ENCODE results near the gene COL27A1.
A peak's percentile ranks its signal among the peaks of the same experiment; 100 is the strongest.

The COL27A1 gene

DNA sequence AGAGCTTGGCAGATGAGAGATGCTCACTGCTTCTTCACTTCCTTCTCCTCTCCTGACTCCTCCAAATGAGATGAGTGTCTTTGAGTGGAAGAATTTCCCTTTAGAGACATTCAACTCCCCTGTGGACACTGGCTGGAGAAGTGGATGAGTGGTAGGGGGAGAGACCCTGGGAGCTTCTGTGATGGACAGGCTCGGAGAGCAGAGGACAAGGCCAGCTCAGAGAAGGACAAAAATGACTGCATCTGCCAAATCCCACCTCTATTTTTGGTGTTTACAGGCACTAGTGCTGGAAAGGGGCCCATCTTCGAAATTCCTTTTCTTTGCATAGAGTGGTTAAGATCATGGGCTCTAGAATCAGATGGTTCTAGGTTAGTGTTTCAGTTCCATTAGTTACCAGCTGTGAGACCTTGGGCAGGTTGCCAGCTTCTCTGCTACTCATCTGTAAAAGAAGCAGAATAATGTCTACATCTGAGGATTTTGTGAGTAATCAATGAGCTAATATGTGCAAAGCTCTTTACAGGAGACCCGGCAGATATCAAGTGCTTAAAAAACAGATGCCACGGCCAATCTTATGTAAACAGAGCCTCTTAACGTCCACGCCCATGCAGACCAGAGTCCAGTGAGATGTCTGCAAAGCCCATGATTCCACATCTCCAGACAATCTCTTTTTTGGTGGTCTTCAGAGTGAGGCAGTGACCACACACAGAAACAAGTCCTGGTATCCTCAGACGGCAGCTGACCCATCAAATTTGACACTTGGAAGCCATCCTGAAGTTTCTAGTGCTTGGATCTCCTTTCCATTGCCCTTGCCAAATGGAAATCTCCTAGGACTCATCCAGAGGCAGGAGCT is 13.6 kb upstream of the COL27A1 start:
- Histone ChIP-seq H3K27ac (ENCODE audit: extremely low read depth, low read depth, low read length) (no peak overlapping the region), H3K4me1 (ENCODE audit: control insufficient read depth, insufficient read depth, low read length) (no peaks in the 10 kb centered on the region), H3K4me3 (ENCODE audit: low read depth, low read length) (no peak overlapping the region), H3K9me3 (ENCODE audit: control insufficient read depth, insufficient read depth, low read depth, low read length) (no peaks in the 10 kb centered on the region), H3K36me3 (ENCODE audit: control insufficient read depth in 2 of 2, insufficient read depth in 1 of 2, low read length in 2 of 2) (no peaks in the 10 kb centered on the region)
- no peak for TF ChIP-seq ZFHX2 (tag by site-specific recombination; conservative IDR thresholded peaks at IDR 0.05)
- TF ChIP-seq, protein P1, sequence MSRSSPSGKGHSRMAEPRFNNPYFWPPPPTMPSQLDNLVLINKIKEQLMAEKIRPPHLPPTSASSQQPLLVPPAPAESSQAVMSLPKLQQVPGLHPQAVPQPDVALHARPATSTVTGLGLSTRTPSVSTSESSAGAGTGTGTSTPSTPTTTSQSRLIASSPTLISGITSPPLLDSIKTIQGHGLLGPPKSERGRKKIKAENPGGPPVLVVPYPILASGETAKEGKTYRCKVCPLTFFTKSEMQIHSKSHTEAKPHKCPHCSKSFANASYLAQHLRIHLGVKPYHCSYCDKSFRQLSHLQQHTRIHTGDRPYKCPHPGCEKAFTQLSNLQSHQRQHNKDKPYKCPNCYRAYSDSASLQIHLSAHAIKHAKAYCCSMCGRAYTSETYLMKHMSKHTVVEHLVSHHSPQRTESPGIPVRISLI (tag by site-specific recombination; IDR thresholded peaks at IDR 0.05) = no peak
- TF ChIP-seq ZNF48 (tag by site-specific recombination; IDR thresholded peaks at IDR 0.05) = no peak
- no peak for TF ChIP-seq PRDM1 (tag by site-specific recombination; IDR thresholded peaks at IDR 0.05)
- ChIA-PET CTCF (interaction anchor here (0.6 to 4.0 kb wide), 9 partner anchors 13 to 420 kb away, joined by 3 to 22 read pairs (median 4); partner anchors contain the start of gene COL27A1), POLR2A (interaction anchor here (0.8 to 1.0 kb wide), 2 partner anchors 9 to 33 kb away, joined by 3 read pairs; no protein-coding TSS in a partner anchor)

DNA sequence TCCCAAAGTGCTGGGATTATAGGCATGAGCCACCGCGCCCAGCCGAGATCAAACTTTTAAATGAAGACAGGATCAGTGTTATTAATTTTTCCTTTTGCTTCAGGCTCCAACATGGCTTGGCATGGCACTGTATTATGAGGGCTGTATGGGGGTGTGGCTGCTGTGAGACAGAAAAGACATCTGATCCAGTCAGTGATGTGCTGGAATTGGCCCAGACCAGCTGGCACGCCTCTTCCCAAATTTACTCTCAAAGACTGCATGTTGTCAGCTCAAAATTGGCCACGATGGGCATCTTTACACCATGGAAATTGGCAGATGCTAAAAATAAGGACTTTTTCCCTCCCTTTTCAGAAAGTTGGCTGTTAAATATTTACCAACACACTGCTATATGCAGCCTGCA is 12.1 kb upstream of the COL27A1 start:
- Histone ChIP-seq H3K4me1 (ENCODE audit: control insufficient read depth, insufficient read depth, low read length) (no peaks in the 10 kb centered on the region), H3K27ac (ENCODE audit: extremely low read depth, low read depth, low read length) (no peak overlapping the region), H3K9me3 (ENCODE audit: control insufficient read depth, insufficient read depth, low read depth, low read length) (no peaks in the 10 kb centered on the region), H3K36me3 (ENCODE audit: control insufficient read depth in 2 of 2, insufficient read depth in 1 of 2, low read length in 2 of 2) (no peaks in the 10 kb centered on the region), H3K4me3 (ENCODE audit: low read depth, low read length) (no peak overlapping the region)
- TF ChIP-seq ZNF112 (tag by site-specific recombination; IDR thresholded peaks at IDR 0.05) = 0 out of 2 replicates have a peak, but pooled peaks have one; percentile 36
- TF ChIP-seq ZNF138 (tag by site-specific recombination; IDR thresholded peaks at IDR 0.05; ENCODE audit: borderline replicate concordance) = no peak
- TF ChIP-seq, protein P2, sequence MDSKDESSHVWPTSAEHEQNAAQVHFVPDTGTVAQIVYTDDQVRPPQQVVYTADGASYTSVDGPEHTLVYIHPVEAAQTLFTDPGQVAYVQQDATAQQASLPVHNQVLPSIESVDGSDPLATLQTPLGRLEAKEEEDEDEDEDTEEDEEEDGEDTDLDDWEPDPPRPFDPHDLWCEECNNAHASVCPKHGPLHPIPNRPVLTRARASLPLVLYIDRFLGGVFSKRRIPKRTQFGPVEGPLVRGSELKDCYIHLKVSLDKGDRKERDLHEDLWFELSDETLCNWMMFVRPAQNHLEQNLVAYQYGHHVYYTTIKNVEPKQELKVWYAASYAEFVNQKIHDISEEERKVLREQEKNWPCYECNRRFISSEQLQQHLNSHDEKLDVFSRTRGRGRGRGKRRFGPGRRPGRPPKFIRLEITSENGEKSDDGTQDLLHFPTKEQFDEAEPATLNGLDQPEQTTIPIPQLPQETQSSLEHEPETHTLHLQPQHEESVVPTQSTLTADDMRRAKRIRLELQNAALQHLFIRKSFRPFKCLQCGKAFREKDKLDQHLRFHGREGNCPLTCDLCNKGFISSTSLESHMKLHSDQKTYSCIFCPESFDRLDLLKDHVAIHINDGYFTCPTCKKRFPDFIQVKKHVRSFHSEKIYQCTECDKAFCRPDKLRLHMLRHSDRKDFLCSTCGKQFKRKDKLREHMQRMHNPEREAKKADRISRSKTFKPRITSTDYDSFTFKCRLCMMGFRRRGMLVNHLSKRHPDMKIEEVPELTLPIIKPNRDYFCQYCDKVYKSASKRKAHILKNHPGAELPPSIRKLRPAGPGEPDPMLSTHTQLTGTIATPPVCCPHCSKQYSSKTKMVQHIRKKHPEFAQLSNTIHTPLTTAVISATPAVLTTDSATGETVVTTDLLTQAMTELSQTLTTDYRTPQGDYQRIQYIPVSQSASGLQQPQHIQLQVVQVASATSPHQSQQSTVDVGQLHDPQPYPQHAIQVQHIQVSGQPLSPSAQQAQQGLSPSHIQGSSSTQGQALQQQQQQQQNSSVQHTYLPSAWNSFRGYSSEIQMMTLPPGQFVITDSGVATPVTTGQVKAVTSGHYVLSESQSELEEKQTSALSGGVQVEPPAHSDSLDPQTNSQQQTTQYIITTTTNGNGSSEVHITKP (tag by site-specific recombination; IDR thresholded peaks at IDR 0.05) = no peak
- TF ChIP-seq, protein P3, sequence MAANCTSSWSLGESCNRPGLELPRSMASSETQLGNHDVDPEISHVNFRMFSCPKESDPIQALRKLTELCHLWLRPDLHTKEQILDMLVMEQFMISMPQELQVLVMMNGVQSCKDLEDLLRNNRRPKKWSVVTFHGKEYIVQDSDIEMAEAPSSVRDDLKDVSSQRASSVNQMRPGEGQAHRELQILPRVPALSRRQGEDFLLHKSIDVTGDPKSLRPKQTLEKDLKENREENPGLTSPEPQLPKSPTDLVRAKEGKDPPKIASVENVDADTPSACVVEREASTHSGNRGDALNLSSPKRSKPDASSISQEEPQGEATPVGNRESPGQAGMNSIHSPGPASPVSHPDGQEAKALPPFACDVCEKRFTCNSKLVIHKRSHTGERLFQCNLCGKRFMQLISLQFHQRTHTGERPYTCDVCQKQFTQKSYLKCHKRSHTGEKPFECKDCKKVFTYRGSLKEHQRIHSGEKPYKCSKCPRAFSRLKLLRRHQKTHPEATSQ (tag by site-specific recombination; IDR thresholded peaks at IDR 0.05) = no peak
- no peak for TF ChIP-seq ZNF140 (tag by site-specific recombination; IDR thresholded peaks at IDR 0.05)
- ChIA-PET CTCF (interaction anchor here (1.5 to 4.0 kb wide), 3 partner anchors 12 to 148 kb away, joined by 8 to 14 read pairs (median 11); partner anchors contain the start of gene COL27A1), POLR2A (interaction anchor here (0.6 to 0.7 kb wide), 2 partner anchors 922 to 948 kb away, joined by 3 read pairs; partner anchors contain the start of gene SLC31A1)

DNA sequence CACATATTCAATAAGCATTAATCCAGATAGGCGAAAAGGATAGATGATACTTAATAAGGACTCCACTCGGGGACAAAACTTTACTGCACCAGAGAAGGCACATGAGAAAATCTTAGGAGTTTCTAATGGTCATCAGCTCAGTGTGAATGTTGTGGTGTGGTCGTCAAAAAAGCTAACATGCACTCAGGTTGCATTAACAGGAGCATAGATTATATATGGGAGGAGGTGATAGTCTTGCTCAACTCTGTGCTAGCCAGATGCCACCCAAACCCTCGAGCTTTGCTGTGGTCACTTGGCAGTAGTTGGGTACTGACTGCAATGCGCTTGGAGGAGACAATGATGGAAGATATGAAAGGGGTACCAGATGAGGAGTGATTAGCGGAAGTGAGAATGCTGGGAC is 8.6 kb upstream of the COL27A1 start:
- TF ChIP-seq ZNF571 (tag by site-specific recombination; IDR thresholded peaks at IDR 0.05) (no peak), KLF8 (tag by site-specific recombination; IDR thresholded peaks at IDR 0.05) (no peak), TRIM28 (IDR thresholded peaks at IDR 0.05; ENCODE audit: borderline replicate concordance, low read length) (no peak), ZNF585B (tag by site-specific recombination; IDR thresholded peaks at IDR 0.05) (no peak), MZF1 (tag by site-specific recombination; IDR thresholded peaks at IDR 0.05; ENCODE audit: borderline replicate concordance) (no peak)
- TF ChIP-seq, protein P4, sequence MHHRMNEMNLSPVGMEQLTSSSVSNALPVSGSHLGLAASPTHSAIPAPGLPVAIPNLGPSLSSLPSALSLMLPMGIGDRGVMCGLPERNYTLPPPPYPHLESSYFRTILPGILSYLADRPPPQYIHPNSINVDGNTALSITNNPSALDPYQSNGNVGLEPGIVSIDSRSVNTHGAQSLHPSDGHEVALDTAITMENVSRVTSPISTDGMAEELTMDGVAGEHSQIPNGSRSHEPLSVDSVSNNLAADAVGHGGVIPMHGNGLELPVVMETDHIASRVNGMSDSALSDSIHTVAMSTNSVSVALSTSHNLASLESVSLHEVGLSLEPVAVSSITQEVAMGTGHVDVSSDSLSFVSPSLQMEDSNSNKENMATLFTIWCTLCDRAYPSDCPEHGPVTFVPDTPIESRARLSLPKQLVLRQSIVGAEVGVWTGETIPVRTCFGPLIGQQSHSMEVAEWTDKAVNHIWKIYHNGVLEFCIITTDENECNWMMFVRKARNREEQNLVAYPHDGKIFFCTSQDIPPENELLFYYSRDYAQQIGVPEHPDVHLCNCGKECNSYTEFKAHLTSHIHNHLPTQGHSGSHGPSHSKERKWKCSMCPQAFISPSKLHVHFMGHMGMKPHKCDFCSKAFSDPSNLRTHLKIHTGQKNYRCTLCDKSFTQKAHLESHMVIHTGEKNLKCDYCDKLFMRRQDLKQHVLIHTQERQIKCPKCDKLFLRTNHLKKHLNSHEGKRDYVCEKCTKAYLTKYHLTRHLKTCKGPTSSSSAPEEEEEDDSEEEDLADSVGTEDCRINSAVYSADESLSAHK (tag by site-specific recombination; IDR thresholded peaks at IDR 0.05) = no peak
- Histone ChIP-seq H3K4me1 (ENCODE audit: control insufficient read depth, insufficient read depth, low read length) (no peaks in the 10 kb centered on the region), H3K27ac (ENCODE audit: extremely low read depth, low read depth, low read length) (no peak overlapping the region), H3K4me3 (ENCODE audit: low read depth, low read length) (no peak overlapping the region), H3K9me3 (ENCODE audit: control insufficient read depth, insufficient read depth, low read depth, low read length) (no peaks in the 10 kb centered on the region), H3K36me3 (ENCODE audit: control insufficient read depth in 2 of 2, insufficient read depth in 1 of 2, low read length in 2 of 2) (no peaks in the 10 kb centered on the region)
- CTCF ChIA-PET = interaction anchor here (0.8 to 2.9 kb wide), 3 partner anchors 8 to 145 kb away, joined by 3 to 10 read pairs (median 4); partner anchors contain the start of gene COL27A1
- POLR2A ChIA-PET = no interaction called here

Data from HEK293 (cell line).